Measurements from ENCODE around the gene NDUFB2. TPM values are rescaled to one million over a fixed set of nuclear protein-coding genes. Genes with fewer than 3 reads are reported as not detected.

Gene NDUFB2
- total and polyA plus RNA-seq, 2 of the 13 experiments (the other 11 are each of a cell fraction or from before 2014, with no cell fraction given) = 206 to 221 TPM

GRCh38 chr7:140696680-140697446 lies at the start of gene NDUFB2 (continued):
- TF ChIP-seq, protein P1, sequence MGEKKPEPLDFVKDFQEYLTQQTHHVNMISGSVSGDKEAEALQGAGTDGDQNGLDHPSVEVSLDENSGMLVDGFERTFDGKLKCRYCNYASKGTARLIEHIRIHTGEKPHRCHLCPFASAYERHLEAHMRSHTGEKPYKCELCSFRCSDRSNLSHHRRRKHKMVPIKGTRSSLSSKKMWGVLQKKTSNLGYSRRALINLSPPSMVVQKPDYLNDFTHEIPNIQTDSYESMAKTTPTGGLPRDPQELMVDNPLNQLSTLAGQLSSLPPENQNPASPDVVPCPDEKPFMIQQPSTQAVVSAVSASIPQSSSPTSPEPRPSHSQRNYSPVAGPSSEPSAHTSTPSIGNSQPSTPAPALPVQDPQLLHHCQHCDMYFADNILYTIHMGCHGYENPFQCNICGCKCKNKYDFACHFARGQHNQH (CRISPR knock-in tag; IDR thresholded peaks at IDR 0.05) = peak; percentile 63
- TF ChIP-seq, protein P2, sequence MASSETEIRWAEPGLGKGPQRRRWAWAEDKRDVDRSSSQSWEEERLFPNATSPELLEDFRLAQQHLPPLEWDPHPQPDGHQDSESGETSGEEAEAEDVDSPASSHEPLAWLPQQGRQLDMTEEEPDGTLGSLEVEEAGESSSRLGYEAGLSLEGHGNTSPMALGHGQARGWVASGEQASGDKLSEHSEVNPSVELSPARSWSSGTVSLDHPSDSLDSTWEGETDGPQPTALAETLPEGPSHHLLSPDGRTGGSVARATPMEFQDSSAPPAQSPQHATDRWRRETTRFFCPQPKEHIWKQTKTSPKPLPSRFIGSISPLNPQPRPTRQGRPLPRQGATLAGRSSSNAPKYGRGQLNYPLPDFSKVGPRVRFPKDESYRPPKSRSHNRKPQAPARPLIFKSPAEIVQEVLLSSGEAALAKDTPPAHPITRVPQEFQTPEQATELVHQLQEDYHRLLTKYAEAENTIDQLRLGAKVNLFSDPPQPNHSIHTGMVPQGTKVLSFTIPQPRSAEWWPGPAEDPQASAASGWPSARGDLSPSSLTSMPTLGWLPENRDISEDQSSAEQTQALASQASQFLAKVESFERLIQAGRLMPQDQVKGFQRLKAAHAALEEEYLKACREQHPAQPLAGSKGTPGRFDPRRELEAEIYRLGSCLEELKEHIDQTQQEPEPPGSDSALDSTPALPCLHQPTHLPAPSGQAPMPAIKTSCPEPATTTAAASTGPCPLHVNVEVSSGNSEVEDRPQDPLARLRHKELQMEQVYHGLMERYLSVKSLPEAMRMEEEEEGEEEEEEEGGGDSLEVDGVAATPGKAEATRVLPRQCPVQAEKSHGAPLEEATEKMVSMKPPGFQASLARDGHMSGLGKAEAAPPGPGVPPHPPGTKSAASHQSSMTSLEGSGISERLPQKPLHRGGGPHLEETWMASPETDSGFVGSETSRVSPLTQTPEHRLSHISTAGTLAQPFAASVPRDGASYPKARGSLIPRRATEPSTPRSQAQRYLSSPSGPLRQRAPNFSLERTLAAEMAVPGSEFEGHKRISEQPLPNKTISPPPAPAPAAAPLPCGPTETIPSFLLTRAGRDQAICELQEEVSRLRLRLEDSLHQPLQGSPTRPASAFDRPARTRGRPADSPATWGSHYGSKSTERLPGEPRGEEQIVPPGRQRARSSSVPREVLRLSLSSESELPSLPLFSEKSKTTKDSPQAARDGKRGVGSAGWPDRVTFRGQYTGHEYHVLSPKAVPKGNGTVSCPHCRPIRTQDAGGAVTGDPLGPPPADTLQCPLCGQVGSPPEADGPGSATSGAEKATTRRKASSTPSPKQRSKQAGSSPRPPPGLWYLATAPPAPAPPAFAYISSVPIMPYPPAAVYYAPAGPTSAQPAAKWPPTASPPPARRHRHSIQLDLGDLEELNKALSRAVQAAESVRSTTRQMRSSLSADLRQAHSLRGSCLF (CRISPR knock-in tag; IDR thresholded peaks at IDR 0.05; ENCODE audit: borderline replicate concordance) = no peak
- TF ChIP-seq ZFYVE20 (CRISPR knock-in tag; IDR thresholded peaks at IDR 0.05; ENCODE audit: borderline replicate concordance, low read depth) = no peak
- TF ChIP-seq RARA (CRISPR knock-in tag; IDR thresholded peaks at IDR 0.05) = no peak
- TF ChIP-seq SNAPC2 (CRISPR knock-in tag; IDR thresholded peaks at IDR 0.05) = peak; percentile 73; the same call in 1 of the 2 replicates
- peak; percentile 82; the same call in 1 of the 2 replicates for TF ChIP-seq ZNF138 (CRISPR knock-in tag; IDR thresholded peaks at IDR 0.05; ENCODE audit: low read depth)
- TF ChIP-seq ZMYM2 (CRISPR knock-in tag; IDR thresholded peaks at IDR 0.05) = no peak
- peak; percentile 90; the same call in 1 of the 2 replicates for TF ChIP-seq PAX8 (CRISPR knock-in tag; IDR thresholded peaks at IDR 0.05; ENCODE audit: borderline replicate concordance)
- peak; percentile 43 for TF ChIP-seq SKI (IDR thresholded peaks at IDR 0.05; ENCODE audit: partially characterized antibody)
- no peak; the same call in 1 of the 2 replicates for TF ChIP-seq CEBPG (CRISPR knock-in tag; IDR thresholded peaks at IDR 0.05)
- TF ChIP-seq, protein P3, sequence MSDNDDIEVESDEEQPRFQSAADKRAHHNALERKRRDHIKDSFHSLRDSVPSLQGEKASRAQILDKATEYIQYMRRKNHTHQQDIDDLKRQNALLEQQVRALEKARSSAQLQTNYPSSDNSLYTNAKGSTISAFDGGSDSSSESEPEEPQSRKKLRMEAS (IDR thresholded peaks at IDR 0.05) = peak; percentile 92
- TF ChIP-seq ZNF615 (CRISPR knock-in tag; IDR thresholded peaks at IDR 0.05; ENCODE audit: borderline replicate concordance) = no peak
- TF ChIP-seq MAF1 (CRISPR knock-in tag; IDR thresholded peaks at IDR 0.05; ENCODE audit: borderline replicate concordance) = no peak; the same call in none of the 2 replicates
- TF ChIP-seq ZNF75D (CRISPR knock-in tag; IDR thresholded peaks at IDR 0.05; ENCODE audit: borderline replicate concordance) = no peak
- TF ChIP-seq BCLAF1 (IDR thresholded peaks at IDR 0.05) = no peak
- peak; percentile 67; the same call in 1 of the 2 replicates for TF ChIP-seq SNAPC5 (CRISPR knock-in tag; IDR thresholded peaks at IDR 0.05; ENCODE audit: borderline replicate concordance)
- TF ChIP-seq HMGA1 (CRISPR knock-in tag; conservative IDR thresholded peaks at IDR 0.05) = no peak
- TF ChIP-seq DMAP1 (CRISPR knock-in tag; IDR thresholded peaks at IDR 0.05) = peak; percentile 93
- TF ChIP-seq BRCA1 (CRISPR knock-in tag; IDR thresholded peaks at IDR 0.05) = peak; percentile 57; the same call in 1 of the 2 replicates
- peak; percentile 51; the same call in 1 of the 2 replicates for TF ChIP-seq RAD21 (CRISPR knock-in tag; IDR thresholded peaks at IDR 0.05)
- TF ChIP-seq ZNF572 (CRISPR knock-in tag; IDR thresholded peaks at IDR 0.05) = peak; percentile 78; the same call in 1 of the 2 replicates
